PFSK-1 (cell line): Measurements from ENCODE around the gene HIPK1.

ENCODE experiments used
- FOXP2 ChIP-seq: optimal IDR thresholded peaks from 2 replicates; pipeline ENCODE3; 2011; ENCODE audit warnings: borderline replicate concordance, control low read depth, inconsistent platforms; ENCODE audit not compliant: insufficient read depth; ENCODE audit errors: extremely low read length, extremely low read depth
- POLR2AphosphoS5 ChIP-seq: IDR thresholded peaks from 2 replicates; pipeline ENCODE4 v1.6.1; 2012; ENCODE audit warnings: low read depth, mild to moderate bottlenecking, control low read depth, low read length, moderate library complexity
- REST ChIP-seq, 2 experiments: IDR thresholded peaks; 2 replicates each; pipeline versions ENCODE4 v1.6.1 to v1.8.0; 2011 to 2012; ENCODE audit warnings: low read depth in 2 of 2, low read length in 2 of 2, control low read depth in 1 of 2, inconsistent platforms in 1 of 2, mild to moderate bottlenecking in 1 of 2, moderate library complexity in 1 of 2; ENCODE audit not compliant: insufficient read depth in 1 of 2
- SIN3A ChIP-seq: IDR thresholded peaks from 2 replicates; pipeline ENCODE4 v1.6.1; 2012; ENCODE audit warnings: mild to moderate bottlenecking, low read length, moderate library complexity, borderline replicate concordance; ENCODE audit not compliant: insufficient read depth
- TAF1 ChIP-seq: IDR thresholded peaks from 2 replicates; pipeline ENCODE4 v1.6.1; 2012; ENCODE audit warnings: low read length, control low read depth, borderline replicate concordance; ENCODE audit not compliant: insufficient read depth

Gene HIPK1

GRCh38 chr1:113912594-113913311 lies 16.4 kb upstream of the HIPK1 start:
- TF ChIP-seq TAF1 (no peak), SIN3A (no peak), REST (IDR thresholded peaks at IDR 0.05; ENCODE audit: insufficient read depth in 1 of 2, low read depth in 2 of 2, low read length in 2 of 2) (no peak), FOXP2 (no peak), POLR2AphosphoS5 (no peak)

GRCh38 chr1:113913312-113913668 lies 15.8 kb upstream of the HIPK1 start:
- no peak for TF ChIP-seq POLR2AphosphoS5
- TF ChIP-seq TAF1, result no peak
- TF ChIP-seq REST (IDR thresholded peaks at IDR 0.05; ENCODE audit: insufficient read depth in 1 of 2, low read depth in 2 of 2, low read length in 2 of 2), result no peak
- no peak for TF ChIP-seq FOXP2
- TF ChIP-seq SIN3A, result no peak

GRCh38 chr1:113913887-113914664 lies 15.0 kb upstream of the HIPK1 start:
- TF ChIP-seq TAF1 (no peak), POLR2AphosphoS5 (no peak), FOXP2 (no peak), REST (IDR thresholded peaks at IDR 0.05; ENCODE audit: insufficient read depth in 1 of 2, low read depth in 2 of 2, low read length in 2 of 2) (no peak), SIN3A (no peak)

DNA sequence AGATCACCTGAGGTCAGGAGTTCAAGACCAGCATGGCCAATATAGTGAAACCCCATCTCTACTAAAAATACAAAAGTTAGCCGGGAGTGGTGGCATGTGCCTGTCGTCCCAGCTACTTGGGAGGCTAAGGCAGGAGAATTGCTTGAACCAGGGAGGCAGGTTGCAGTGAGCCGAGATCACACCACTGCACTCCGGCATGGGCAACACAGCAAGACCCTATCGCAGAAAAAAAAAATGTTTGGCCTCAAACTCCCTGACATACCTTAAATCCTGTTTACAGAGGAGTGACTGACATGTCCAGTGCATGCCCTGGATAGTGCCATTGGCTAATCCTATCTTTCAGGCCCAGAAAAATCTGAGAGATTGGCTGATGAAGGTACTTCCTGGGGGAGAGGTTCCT lies 12.2 kb upstream of the HIPK1 start:
- TF ChIP-seq SIN3A (no peak), POLR2AphosphoS5 (no peak), FOXP2 (no peak), REST (IDR thresholded peaks at IDR 0.05; ENCODE audit: insufficient read depth in 1 of 2, low read depth in 2 of 2, low read length in 2 of 2) (no peak), TAF1 (no peak)
